Panc1 (cell line): ENCODE results near the gene KCNA3. TPM values are rescaled to one million over a fixed set of nuclear protein-coding genes. Genes with fewer than 3 reads are reported as not detected.

Source experiments
- ATAC-seq: fragments of 200-7000 bp; cut with Tn5 transposase; 2 replicates; pipeline ENCODE4 v1.9.1; 2020; ENCODE audit warnings: mild to moderate bottlenecking, moderate library complexity
- BruUV-seq: library from RNA; stranded (reverse); fragments of 400-500 nt; replicated peaks from 2 replicates; lab custom pipeline; 2021; lab: Mats Ljungman, UMichigan
- CTCF ChIA-PET: fragments of 300-600 bp; sonication (Branson Sonifier 250); formaldehyde crosslinking; loops from one replicate; lab custom pipeline; 2022; ENCODE audit warnings: antibody characterized with exemption; lab: Charles Lee
- POLR2A ChIA-PET: fragments of 300-600 bp; sonication (Branson Sonifier 250); formaldehyde crosslinking; loops from one replicate; lab custom pipeline; 2022; ENCODE audit warnings: antibody characterized with exemption; lab: Charles Lee
- DNase-seq: peaks from one replicate; pipeline ENCODE4 v3.0.0-alpha.2; 2010; ENCODE audit warnings: low read depth, low spot score
- H3K27ac ChIP-seq: 2 replicates; pipeline ENCODE4 v1.5.1; 2011; ENCODE audit warnings: mild to moderate bottlenecking, low read length, inconsistent platforms
- H3K27me3 ChIP-seq: fragments of 200-500 bp; sonication (Bioruptor generic); 2 replicates; pipeline ENCODE4 v1.6.0; 2014; ENCODE audit warnings: low read length, inconsistent platforms; ENCODE audit not compliant: control insufficient read depth, insufficient read depth
- H3K36me3 ChIP-seq: fragments of 200-500 bp; sonication (Bioruptor generic); 2 replicates; pipeline ENCODE4 v1.5.1; 2014; ENCODE audit warnings: inconsistent platforms, mild to moderate bottlenecking, low read length, moderate library complexity; ENCODE audit not compliant: control insufficient read depth, insufficient read depth
- H3K4me1 ChIP-seq: 2 replicates; pipeline ENCODE4 v1.5.1; 2011; ENCODE audit warnings: inconsistent platforms, mild to moderate bottlenecking, low read length, moderate library complexity; ENCODE audit not compliant: control insufficient read depth, insufficient read depth
- H3K4me3 ChIP-seq, 2 experiments: 2 replicates each; pipeline ENCODE4 v1.5.1; 2011 to 2012; ENCODE audit warnings: low read depth in 2 of 2, low read length in 2 of 2, mild to moderate bottlenecking in 2 of 2, inconsistent platforms in 1 of 2, moderate library complexity in 1 of 2
- H3K9me3 ChIP-seq: fragments of 200-500 bp; sonication (Bioruptor generic); 2 replicates; pipeline ENCODE4 v1.5.1; 2014; ENCODE audit warnings: low read depth, mild to moderate bottlenecking, inconsistent platforms, low read length, moderate library complexity; ENCODE audit not compliant: control insufficient read depth, insufficient read depth
- CTCF ChIP-seq: fragments of 450-650 bp; IDR thresholded peaks from 2 replicates; pipeline ENCODE4 v1.5.1; 2017; ENCODE audit warnings: mild to moderate bottlenecking
- POLR2AphosphoS5 ChIP-seq: IDR thresholded peaks from 2 replicates; pipeline ENCODE4 v1.6.1; 2012; ENCODE audit warnings: mild to moderate bottlenecking, low read depth, low read length, moderate library complexity
- REST ChIP-seq, 2 experiments: IDR thresholded peaks; 2 replicates each; pipeline ENCODE4 v1.6.1; 2011 to 2012; ENCODE audit warnings: low read depth in 2 of 2, control low read depth in 1 of 2, low read length in 1 of 2, mild to moderate bottlenecking in 1 of 2, moderate library complexity in 1 of 2; ENCODE audit not compliant: insufficient read depth in 1 of 2
- SIN3A ChIP-seq: IDR thresholded peaks from 2 replicates; pipeline ENCODE4 v1.6.1; 2012; ENCODE audit warnings: low read depth, mild to moderate bottlenecking, low read length, moderate library complexity, borderline replicate concordance; ENCODE audit not compliant: insufficient read depth
- TCF7L2 ChIP-seq: IDR thresholded peaks from 2 replicates; pipeline ENCODE4 v1.6.1; 2011; ENCODE audit warnings: mild to moderate bottlenecking, low read depth, low read length, inconsistent platforms
- in situ Hi-C: cut with HindIII; loops from 2 replicates; pipeline ENCODE4 v1.10.0; 2016; ENCODE audit warnings: low sequenced_read_pairs, low pct_unique_long_range_greater_than_20kb
- intact Hi-C: fragments of 100-400 bp; cut with micrococcal nuclease; formaldehyde crosslinking; loops from one replicate; pipeline ENCODE4 v1.10.0; 2022; ENCODE audit not compliant: unreplicated experiment
- total RNA-seq: library from RNA; stranded (reverse); gene quantifications from one replicate; pipeline ENCODE4 v1.2.1, GENCODE V29; 2021; ENCODE audit not compliant: unreplicated experiment

KCNA3 gene
- total RNA-seq, 1 experiment from 2014 or later: not detected

GRCh38 chr1:110638058-110638457 lies 36.7 kb downstream of the KCNA3 start:
- TF ChIP-seq POLR2AphosphoS5 (no peak), REST (IDR thresholded peaks at IDR 0.05; ENCODE audit: insufficient read depth in 1 of 2, low read depth in 2 of 2, low read length in 1 of 2) (no peak), SIN3A (no peak), TCF7L2 (no peak), CTCF (no peak)
- in situ Hi-C loops (no loop called here), intact Hi-C loops (no loop called here)
- DNase-seq (no peak), ATAC-seq (no peak)
- no peaks in the 10 kb centered on the region for H3K36me3 ChIP-seq
- H3K27me3 ChIP-seq: no peaks in the 10 kb centered on the region
- no TSS peak for BruUV-seq
- no peak overlapping the region for H3K27ac ChIP-seq
- ChIA-PET POLR2A (no interaction called here), CTCF (no interaction called here)
- H3K9me3 ChIP-seq: no peaks in the 10 kb centered on the region
- H3K4me1 ChIP-seq: no peaks in the 10 kb centered on the region
- H3K4me3 ChIP-seq: no peak overlapping the region

- DNase-seq (no peak), ATAC-seq (no peak)
- Histone ChIP-seq H3K9me3 (no peaks in the 10 kb centered on the region), H3K4me1 (no peaks in the 10 kb centered on the region), H3K27me3 (no peaks in the 10 kb centered on the region; the same call in 1 of the 2 replicates), H3K27ac (no peak overlapping the region), H3K4me3 (no peak overlapping the region), H3K36me3 (no peaks in the 10 kb centered on the region)
- TF ChIP-seq CTCF (no peak), SIN3A (no peak), REST (IDR thresholded peaks at IDR 0.05; ENCODE audit: insufficient read depth in 1 of 2, low read depth in 2 of 2, low read length in 1 of 2) (no peak), POLR2AphosphoS5 (no peak), TCF7L2 (no peak)
- intact Hi-C loops (no loop called here), in situ Hi-C loops (no loop called here)
- no TSS peak for BruUV-seq
- POLR2A ChIA-PET: no interaction called here
- CTCF ChIA-PET: no interaction called here
These were observed 37.3 kb downstream of the KCNA3 start for GRCh38 chr1:110637475-110637874.
